Breast epithelium (tissue), 3 donors: Measurements from ENCODE around the gene DNAAF3.

ENCODE experiments used
- CTCF ChIP-seq, 3 donors: fragments of 450-650 bp; IDR thresholded peaks; one replicate each; pipeline ENCODE4 v1.5.1; 2016 to 2017; ENCODE audit warnings: antibody characterized with exemption in 3 of 3, mild to moderate bottlenecking in 3 of 3, moderate library complexity in 3 of 3
- POLR2A ChIP-seq: fragments of 450-650 bp; IDR thresholded peaks from one replicate; pipeline ENCODE4 v1.6.1; 2016; ENCODE audit warnings: antibody characterized with exemption, mild to moderate bottlenecking, moderate library complexity
- POLR2AphosphoS5 ChIP-seq, 3 donors: sonication (generic); formaldehyde crosslinking; IDR thresholded peaks; one replicate each; pipeline ENCODE4 v1.6.1; 2017; ENCODE audit warnings: antibody characterized with exemption in 3 of 3

GRCh38 chr19:55109527-55110291 lies 56.7 kb downstream of the DNAAF3 start:
- TF ChIP-seq CTCF (IDR thresholded peaks at IDR 0.05) (no peak), POLR2A (no peak), POLR2AphosphoS5 (IDR thresholded peaks at IDR 0.05) (no peak)
